GM12865 (cell line): ENCODE results near the gene CDADC1.
"Not testable (repeated sequence)": the region's sequence is repeated elsewhere in the genome, so short reads cannot be mapped to it uniquely, and the experiment has no call there.

Experiments used
- DNase-seq: peaks from one replicate; pipeline ENCODE4 v3.0.0; 2010; ENCODE audit warnings: low read depth
- H3K4me3 ChIP-seq: 2 replicates; pipeline ENCODE4 v1.5.1; 2011; ENCODE audit warnings: mild to moderate bottlenecking, low read depth, low read length, control low read depth
- TF ChIP-seq, protein P1 (sequence below): IDR thresholded peaks from 2 replicates; pipeline ENCODE4 v1.5.1; 2011; ENCODE audit warnings: low read length, control low read depth, low read depth, inconsistent platforms; ENCODE audit not compliant: insufficient read depth; ENCODE audit errors: missing control alignments

CDADC1 gene

GRCh38 chr13:49287995-49288394, 40.3 kb downstream of the CDADC1 start:
- no peak overlapping the region for H3K4me3 ChIP-seq
- DNase-seq = no peak
- TF ChIP-seq, protein P1, sequence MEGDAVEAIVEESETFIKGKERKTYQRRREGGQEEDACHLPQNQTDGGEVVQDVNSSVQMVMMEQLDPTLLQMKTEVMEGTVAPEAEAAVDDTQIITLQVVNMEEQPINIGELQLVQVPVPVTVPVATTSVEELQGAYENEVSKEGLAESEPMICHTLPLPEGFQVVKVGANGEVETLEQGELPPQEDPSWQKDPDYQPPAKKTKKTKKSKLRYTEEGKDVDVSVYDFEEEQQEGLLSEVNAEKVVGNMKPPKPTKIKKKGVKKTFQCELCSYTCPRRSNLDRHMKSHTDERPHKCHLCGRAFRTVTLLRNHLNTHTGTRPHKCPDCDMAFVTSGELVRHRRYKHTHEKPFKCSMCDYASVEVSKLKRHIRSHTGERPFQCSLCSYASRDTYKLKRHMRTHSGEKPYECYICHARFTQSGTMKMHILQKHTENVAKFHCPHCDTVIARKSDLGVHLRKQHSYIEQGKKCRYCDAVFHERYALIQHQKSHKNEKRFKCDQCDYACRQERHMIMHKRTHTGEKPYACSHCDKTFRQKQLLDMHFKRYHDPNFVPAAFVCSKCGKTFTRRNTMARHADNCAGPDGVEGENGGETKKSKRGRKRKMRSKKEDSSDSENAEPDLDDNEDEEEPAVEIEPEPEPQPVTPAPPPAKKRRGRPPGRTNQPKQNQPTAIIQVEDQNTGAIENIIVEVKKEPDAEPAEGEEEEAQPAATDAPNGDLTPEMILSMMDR = no peak

DNA sequence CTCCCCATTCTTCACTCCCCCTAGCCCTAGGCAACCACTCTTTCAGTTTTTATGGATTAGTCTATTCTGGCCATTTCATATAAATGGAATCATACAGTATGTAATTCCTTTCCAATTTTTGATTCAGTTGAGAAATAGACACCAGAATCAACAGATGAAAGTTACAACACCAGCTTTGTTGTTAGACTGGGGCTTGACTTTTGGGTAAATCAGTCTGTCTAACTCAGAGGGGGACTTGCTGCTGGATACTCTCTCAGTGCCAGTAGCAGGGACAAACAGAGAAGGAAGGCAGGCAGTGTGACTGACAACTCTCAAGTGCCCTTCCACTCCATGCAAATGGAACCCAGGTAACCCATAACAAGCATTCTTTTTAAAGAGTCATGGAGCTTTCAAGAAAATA, 40.7 kb downstream of the CDADC1 start:
- DNase-seq = no peak
- TF ChIP-seq, protein P1 = no peak
- no peak overlapping the region for H3K4me3 ChIP-seq

DNA sequence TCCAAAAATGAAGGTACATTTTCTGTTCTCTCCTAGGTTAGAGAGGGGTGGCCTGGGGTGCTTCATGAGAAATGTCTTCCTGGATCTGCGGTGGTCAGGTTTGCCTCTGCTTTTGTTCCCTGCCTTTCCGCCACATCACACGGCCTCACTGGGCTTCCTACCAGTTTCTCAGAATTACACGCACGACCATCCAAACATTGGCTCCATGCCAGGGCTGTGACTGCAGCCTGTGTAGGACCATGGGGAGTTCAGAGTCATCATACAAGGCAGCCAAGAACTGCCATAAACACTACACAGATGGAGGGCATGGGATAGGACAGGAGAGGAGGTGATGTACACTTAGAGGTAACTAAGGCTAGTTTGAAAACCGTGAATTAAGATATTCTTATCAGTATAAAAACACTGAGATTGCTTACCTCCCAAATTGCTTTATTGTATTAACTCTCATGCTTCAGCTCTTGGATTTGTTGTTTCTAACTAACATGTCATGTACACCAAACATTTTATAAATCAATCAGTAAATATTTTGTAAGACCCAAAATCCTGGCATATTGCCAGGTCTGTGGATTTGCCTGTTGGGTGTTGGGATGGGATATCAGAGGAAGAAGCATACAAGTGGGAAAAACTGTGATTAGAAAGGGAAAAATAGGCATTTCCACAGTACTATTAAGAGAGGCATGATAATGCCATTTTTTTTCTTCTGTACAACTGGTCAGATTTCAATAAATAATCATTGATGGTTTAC, 45.2 kb downstream of the CDADC1 start:
- TF ChIP-seq, protein P1 = no peak
- no peak overlapping the region for H3K4me3 ChIP-seq
- no peak for DNase-seq

DNA sequence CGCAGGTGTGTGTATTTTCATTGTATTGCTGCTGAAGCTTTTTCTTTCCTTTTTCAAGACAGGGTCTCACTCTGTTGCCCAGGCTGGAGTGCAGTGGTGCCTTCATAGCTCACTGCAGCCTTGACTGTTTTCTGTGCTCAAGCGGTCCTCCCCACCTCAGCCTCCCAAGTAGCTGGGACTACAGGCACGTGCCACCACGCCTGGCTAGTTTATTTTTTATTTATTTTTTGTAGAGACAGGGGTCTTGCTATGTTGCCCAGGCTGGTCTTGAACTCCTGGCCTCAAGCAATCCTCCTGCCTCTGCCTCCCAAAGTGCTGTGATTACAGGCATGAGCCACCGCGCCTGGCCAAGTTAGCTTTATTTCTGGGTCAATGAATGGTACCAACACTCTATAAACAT, 47.0 kb downstream of the CDADC1 start:
- DNase-seq, H3K4me3 ChIP-seq: not testable (repeated sequence)

GRCh38 chr13:49295244-49295643, 47.5 kb downstream of the CDADC1 start:
- TF ChIP-seq, protein P1 = no peak
- H3K4me3 ChIP-seq = no peak overlapping the region
- no peak for DNase-seq

GRCh38 chr13:49296659-49297058, 48.9 kb downstream of the CDADC1 start:
- no peak for DNase-seq
- H3K4me3 ChIP-seq = no peak overlapping the region
- TF ChIP-seq, protein P1 = no peak

GRCh38 chr13:49297338-49297737, 49.6 kb downstream of the CDADC1 start:
- no peak for DNase-seq
- H3K4me3 ChIP-seq = no peak overlapping the region
- TF ChIP-seq, protein P1 = no peak
